Measurements from ENCODE around the gene ALDH3A1. TPM values are rescaled to one million over a fixed set of nuclear protein-coding genes. Genes with fewer than 3 reads are reported as not detected.

ALDH3A1 gene
- total and polyA plus RNA-seq, 9 of the 15 experiments (the other 6 are each of a cell fraction or from before 2014, with no cell fraction given), result not detected

- Histone ChIP-seq H3K4me3 (no peak overlapping the region), H3K9ac (ENCODE audit: insufficient read depth in 1 of 2, low read depth in 2 of 2, low read length in 2 of 2) (no peak overlapping the region), H3K79me2 (ENCODE audit: control insufficient read depth, insufficient read depth, low read length) (no peaks in the 10 kb centered on the region), H3K27me3 (ENCODE audit: control insufficient read depth in 2 of 2, insufficient read depth in 2 of 2, low read length in 2 of 2) (peaks cover 0 to 14% of the 10 kb centered on the region in 2 experiments; a peak in 1 of 5 replicates), H3K4me2 (ENCODE audit: insufficient read depth, low read length) (no peak overlapping the region), H4K20me1 (replicated peaks; ENCODE audit: control insufficient read depth, insufficient read depth, low read length) (no peaks in the 10 kb centered on the region), H2AFZ (ENCODE audit: low read depth, low read length) (no peak overlapping the region), H3K4me1 (replicated peaks in 1 of 2; ENCODE audit: control insufficient read depth in 2 of 2, insufficient read depth in 2 of 2, low read length in 2 of 2) (no peaks in the 10 kb centered on the region), H3K9me3 (replicated peaks; ENCODE audit: control insufficient read depth, insufficient read depth, low read depth, low read length) (no peaks in the 10 kb centered on the region), H3K36me3 (ENCODE audit: control insufficient read depth, insufficient read depth, low read length) (no peaks in the 10 kb centered on the region), H3K27ac (ENCODE audit: extremely low read depth, low read depth, low read length) (no peak overlapping the region), H3K9me1 (ENCODE audit: control insufficient read depth, insufficient read depth, low read length) (no peaks in the 10 kb centered on the region)
- no peak for DNase-seq (ENCODE audit: extremely low read depth in 1 of 4, low spot score in 3 of 4)
- no TSS peak for BruUV-seq (replicated peaks)
- CTCF ChIA-PET (ENCODE audit: low intra/inter-chr PET ratio), result interaction anchor here (0.6 to 1.2 kb wide), 2 partner anchors 233 to 252 kb away, joined by 6 to 12 read pairs; no protein-coding TSS in a partner anchor
- intact Hi-C loops (cut with micrococcal nuclease) (loop anchor here (1.0 kb wide), 1 partner anchor 252 kb away; no protein-coding TSS in a partner anchor), in situ Hi-C loops (cut with MboI) (loop anchor here (10.0 kb wide), 1 partner anchor 401 kb away; the partner anchor contains the start of gene B9D1)
- POLR2A ChIA-PET, result no interaction called here
- whole genome bisulfite sequencing (ENCODE audit: insufficient coverage, low coverage, missing lambda C conversion rate), result 6% methylated on average over 4 of the region's 7 CpGs
- no peak for ATAC-seq
- no peak for FAIRE-seq
- TF ChIP-seq CHD1 (IDR thresholded peaks at IDR 0.05; ENCODE audit: low read length) (no peak), NR2F6 (CRISPR knock-in tag; IDR thresholded peaks at IDR 0.05) (no peak), THRA (IDR thresholded peaks at IDR 0.05) (no peak), RFX1 (IDR thresholded peaks at IDR 0.05) (no peak), ZNF511 (CRISPR knock-in tag; IDR thresholded peaks at IDR 0.05) (no peak), E2F6 (IDR thresholded peaks at IDR 0.05; ENCODE audit: borderline replicate concordance in 1 of 2, extremely low read depth in 1 of 2, insufficient read depth in 1 of 2, insufficient read length in 1 of 2, low read depth in 1 of 2, low read length in 1 of 2, poor library complexity in 1 of 2, severe bottlenecking in 1 of 2) (no peak), ZC3H4 (CRISPR knock-in tag; IDR thresholded peaks at IDR 0.05; ENCODE audit: borderline replicate concordance) (no peak), ETS2 (tag; IDR thresholded peaks at IDR 0.05; ENCODE audit: borderline replicate concordance, poor library complexity, severe bottlenecking) (no peak), RBM14 (IDR thresholded peaks at IDR 0.05; ENCODE audit: borderline replicate concordance, insufficient read depth, low read depth, low read length) (no peak), HDAC3 (IDR thresholded peaks at IDR 0.05; ENCODE audit: borderline replicate concordance, partially characterized antibody) (no peak), SLC30A9 (CRISPR knock-in tag; IDR thresholded peaks at IDR 0.05) (no peak), TOE1 (IDR thresholded peaks at IDR 0.05; ENCODE audit: borderline replicate concordance) (no peak), TOE1 (CRISPR knock-in tag; IDR thresholded peaks at IDR 0.05; ENCODE audit: borderline replicate concordance, low read depth) (no peak), PTTG1 (tag; IDR thresholded peaks at IDR 0.05; ENCODE audit: low read depth) (no peak), ETV6 (IDR thresholded peaks at IDR 0.05; ENCODE audit: borderline replicate concordance in 1 of 2, low read depth in 2 of 2, low read length in 1 of 2) (no peak), ETV6 (CRISPR knock-in tag; IDR thresholded peaks at IDR 0.05; ENCODE audit: borderline replicate concordance) (no peak), KDM5B (IDR thresholded peaks at IDR 0.05; ENCODE audit: insufficient replicate concordance, low read depth, low read length) (no peak), MBD2 (IDR thresholded peaks at IDR 0.05; ENCODE audit: borderline replicate concordance, low read depth) (no peak), ATF1 (CRISPR knock-in tag; IDR thresholded peaks at IDR 0.05) (no peak), ATF1 (tag; IDR thresholded peaks at IDR 0.05) (no peak), ATF7 (IDR thresholded peaks at IDR 0.05) (no peak)
These were observed 17.9 kb upstream of the ALDH3A1 start for GRCh38 chr17:19766016-19766415.

All from K562 (cell line).